K562 (cell line): ENCODE data around the gene DIPK1B. TPM values are rescaled to one million over a fixed set of nuclear protein-coding genes. Genes with fewer than 3 reads are reported as not detected.

Experiments used
- ATAC-seq: fragments of 200-7000 bp; cut with Tn5 transposase; 3 replicates; pipeline ENCODE4 v1.9.1; 2020; ENCODE audit warnings: moderate library complexity
- BruUV-seq: library from RNA; stranded (reverse); fragments of 400-500 nt; replicated peaks from 2 replicates; lab custom pipeline; 2021; lab: Mats Ljungman, UMichigan
- CTCF ChIA-PET: fragments of 300-600 bp; formaldehyde crosslinking; extraction: SDS; loops from one replicate; lab custom pipeline; 2021; ENCODE audit warnings: low intra/inter-chr PET ratio; lab: Yijun Ruan, JAX
- POLR2A ChIA-PET: fragments of 300-600, 350-650 bp; sonication (Branson Sonifier 250); formaldehyde crosslinking; extraction: SDS; loops from one replicate; lab custom pipeline; 2021; ENCODE audit warnings: antibody characterized with exemption, inconsistent platforms; lab: Yijun Ruan, JAX
- DNase-seq, 4 experiments: peaks; one replicate each; pipeline versions ENCODE4 v3.0.0 to v3.0.0-alpha.2; 2011 to 2018; ENCODE audit warnings: low spot score in 3 of 4, mixed read lengths in 3 of 4; ENCODE audit errors: extremely low read depth in 1 of 4
- FAIRE-seq: peaks from 2 replicates; lab custom pipeline; 2011; peaks lifted over from hg19 to GRCh38; lab: Jason Lieb, UNC
- H2AFZ ChIP-seq: 2 replicates; pipeline ENCODE4 v1.6.0; 2011; ENCODE audit warnings: low read depth, low read length, control low read depth, inconsistent platforms
- H3K27ac ChIP-seq: fragments of 200-600 bp; 3 replicates; pipeline ENCODE4 v1.8.0; 2011; ENCODE audit warnings: low read depth, mild to moderate bottlenecking, control low read depth, inconsistent platforms, low read length, moderate library complexity, mixed read lengths; ENCODE audit errors: extremely low read depth
- H3K27me3 ChIP-seq, 2 experiments: fragments of 300-600 bp in 1 of 2; 2 replicates in 1 of 2; 3 replicates in 1 of 2; pipeline versions ENCODE4 v1.6.0 to v1.8.0; 2011; ENCODE audit warnings: inconsistent platforms in 2 of 2, low read length in 2 of 2, mild to moderate bottlenecking in 1 of 2, mixed read lengths in 1 of 2, moderate library complexity in 1 of 2; ENCODE audit not compliant: control insufficient read depth in 2 of 2, insufficient read depth in 2 of 2
- H3K36me3 ChIP-seq: fragments of 300-600 bp; 3 replicates; pipeline ENCODE4 v1.8.0; 2011; ENCODE audit warnings: mild to moderate bottlenecking, low read length, inconsistent platforms; ENCODE audit not compliant: control insufficient read depth, insufficient read depth
- H3K4me1 ChIP-seq, 2 experiments: fragments of 200-600 bp in 1 of 2; replicated peaks in 1 of 2; 2 replicates in 1 of 2; 3 replicates in 1 of 2; pipeline versions ENCODE4 v1.5.1 to v1.8.0; 2011; ENCODE audit warnings: inconsistent platforms in 2 of 2, low read length in 2 of 2, mild to moderate bottlenecking in 1 of 2, mixed read lengths in 1 of 2, moderate library complexity in 1 of 2; ENCODE audit not compliant: control insufficient read depth in 2 of 2, insufficient read depth in 2 of 2
- H3K4me2 ChIP-seq: 2 replicates; pipeline ENCODE4 v1.6.1; 2011; ENCODE audit warnings: low read length, control low read depth, inconsistent platforms, mixed read lengths; ENCODE audit not compliant: insufficient read depth
- H3K4me3 ChIP-seq: fragments of 200-600 bp; sonication (generic), shearing (Covaris generic); 2 replicates; pipeline ENCODE4 v1.5.1; 2016; ENCODE audit warnings: control low read depth, inconsistent platforms
- H3K79me2 ChIP-seq: fragments of 200-600 bp; 3 replicates; pipeline ENCODE4 v1.8.0; 2011; ENCODE audit warnings: low read length, inconsistent platforms; ENCODE audit not compliant: control insufficient read depth, insufficient read depth
- H3K9ac ChIP-seq, 2 experiments: 2 replicates each; pipeline versions ENCODE4 v1.6.0 to v1.6.1; 2011; ENCODE audit warnings: low read depth in 2 of 2, low read length in 2 of 2, control low read depth in 1 of 2, inconsistent platforms in 1 of 2, mild to moderate bottlenecking in 1 of 2, mixed read lengths in 1 of 2; ENCODE audit not compliant: insufficient read depth in 1 of 2
- H3K9me1 ChIP-seq: one replicate; pipeline ENCODE4 v1.6.0; 2011; ENCODE audit warnings: inconsistent platforms, mild to moderate bottlenecking, low read length, moderate library complexity; ENCODE audit not compliant: control insufficient read depth, insufficient read depth
- H3K9me3 ChIP-seq: replicated peaks from 2 replicates; pipeline ENCODE4 v1.5.1; 2011; ENCODE audit warnings: low read depth, low read length, inconsistent platforms; ENCODE audit not compliant: control insufficient read depth, insufficient read depth
- H4K20me1 ChIP-seq: replicated peaks from 2 replicates; pipeline ENCODE4 v1.6.1; 2011; ENCODE audit warnings: low read length, inconsistent platforms, mixed read lengths; ENCODE audit not compliant: control insufficient read depth, insufficient read depth
- BCOR ChIP-seq: fragments of 450-650 bp; IDR thresholded peaks from 2 replicates; pipeline ENCODE4 v1.6.1; 2016
- CBFB ChIP-seq: sonication (generic); formaldehyde crosslinking; IDR thresholded peaks from 2 replicates; pipeline ENCODE4 v1.4.0; 2020; ENCODE audit warnings: mild to moderate bottlenecking, missing genetic modification reagents
- DIDO1 ChIP-seq: fragments of 450-650 bp; IDR thresholded peaks from 2 replicates; pipeline ENCODE4 v1.6.1; 2016; ENCODE audit warnings: low read depth, missing biosample characterization, missing genetic modification characterization
- EHMT2 ChIP-seq: fragments of 450-650 bp; IDR thresholded peaks from 2 replicates; pipeline ENCODE4 v1.6.1; 2018; ENCODE audit warnings: antibody characterized with exemption
- ZNF511 ChIP-seq: sonication (generic); formaldehyde crosslinking; IDR thresholded peaks from 2 replicates; pipeline ENCODE4 v1.8.0; 2022; ENCODE audit warnings: mild to moderate bottlenecking, missing genetic modification reagents
- WGBS: fragments of 100-300 bp; shearing (Covaris generic); methylation state at CpG from one replicate; pipeline ENCODE4 v1.1.6; 2016; ENCODE audit warnings: low coverage, mixed read lengths; ENCODE audit not compliant: insufficient coverage; ENCODE audit errors: missing lambda C conversion rate; 5-methylcytosine and 5-hydroxymethylcytosine counted together
- in situ Hi-C: fragments of 300-500 bp; cut with MboI; formaldehyde crosslinking; loops from 4 replicates; pipeline ENCODE4 v1.15.0; 2018; ENCODE audit warnings: inconsistent platforms, mixed read lengths
- intact Hi-C: fragments of 100-400 bp; cut with micrococcal nuclease; formaldehyde crosslinking; loops from 2 replicates; pipeline ENCODE4 v1.14.2; 2022
- polyA plus RNA-seq, 8 experiments: library from polyadenylated mRNA; depleted of rRNA in 4 of 8; stranded (reverse) in 5 of 8; unstranded in 3 of 8; fragments of >200 nt; fragmentation: Nextera tagmentation in 2 of 8; fragmentation: Illumina TruSeq in 1 of 8; extraction: Ambion mirVana in 2 of 8; extraction: Trizol in 1 of 8; gene quantifications; 2 replicates each; pipeline versions ENCODE4 v1.2.1 to v1.2.3, GENCODE V29; 2011 to 2014; ENCODE audit warnings: inconsistent platforms in 1 of 8, missing spikeins in 1 of 8
- total RNA-seq, 7 experiments: library from RNA; depleted of rRNA in 6 of 7; stranded (reverse); fragments of >200 nt in 6 of 7; fragmentation: Illumina TruSeq in 2 of 7; extraction: Trizol in 2 of 7; gene quantifications; 2 replicates each; pipeline versions ENCODE4 v1.2.1 to v1.2.3, GENCODE V29; 2011 to 2021; ENCODE audit warnings: low replicate concordance in 1 of 7

The DIPK1B gene
- total and polyA plus RNA-seq, 9 of the 15 experiments (the other 6 are each of a cell fraction or from before 2014, with no cell fraction given), result 0.08 to 22.3 (median 5.9) TPM

GRCh38 chr9:136688274-136689107 is 23.9 kb upstream of the DIPK1B start:
- POLR2A ChIA-PET, result interaction anchor here (1.7 to 2.1 kb wide), 2 partner anchors 12 to 16 kb away, joined by 7 to 10 read pairs; no protein-coding TSS in a partner anchor
- Histone ChIP-seq H3K9me3 (no peaks in the 10 kb centered on the region), H2AFZ (no peak overlapping the region), H3K27me3 (no peaks in the 10 kb centered on the region), H3K4me3 (no peak overlapping the region), H3K36me3 (peaks cover 19% of the 10 kb centered on the region; the same call in 1 of the 3 replicates), H3K4me1 (peaks cover 8 to 86% of the 10 kb centered on the region in 2 experiments; a peak in 4 of 5 replicates), H3K4me2 (no peak overlapping the region), H3K79me2 (peaks cover 37% of the 10 kb centered on the region), H3K9ac (peak overlapping the region in 1 of 2 experiments; percentile 89; a peak in 2 of 4 replicates), H3K9me1 (peaks cover 3% of the 10 kb centered on the region), H3K27ac (no peak overlapping the region), H4K20me1 (no peaks in the 10 kb centered on the region; the same call in 1 of the 2 replicates)
- no TSS peak for BruUV-seq
- ATAC-seq (no peak), FAIRE-seq (no peak), DNase-seq (no peak)
- in situ Hi-C loops, result no loop called here
- CTCF ChIA-PET, result interaction anchor here (0.6 kb wide), 1 partner anchor 198 kb away, joined by 3 read pairs; the partner anchor contains the start of gene TRAF2
- TF ChIP-seq EHMT2, result no peak
- 0 out of 2 replicates have a peak, but pooled peaks have one; percentile 1 for TF ChIP-seq CBFB (CRISPR knock-in tag)
- 70% methylated on average over 21 of the region's 21 CpGs for WGBS
- intact Hi-C loops, result no loop called here

GRCh38 chr9:136689108-136689460 is 23.3 kb upstream of the DIPK1B start:
- Histone ChIP-seq H4K20me1 (no peaks in the 10 kb centered on the region; the same call in 1 of the 2 replicates), H3K9me3 (no peaks in the 10 kb centered on the region), H3K36me3 (peaks cover 14% of the 10 kb centered on the region; the same call in 1 of the 3 replicates), H3K4me3 (no peak overlapping the region), H3K79me2 (peaks cover 31% of the 10 kb centered on the region), H3K27ac (no peak overlapping the region), H3K4me1 (peaks cover 14 to 86% of the 10 kb centered on the region in 2 experiments; a peak in 4 of 5 replicates), H3K9ac (no peak overlapping the region; a peak in 1 of 4 replicates), H2AFZ (no peak overlapping the region), H3K27me3 (no peaks in the 10 kb centered on the region), H3K4me2 (no peak overlapping the region), H3K9me1 (peaks cover 3% of the 10 kb centered on the region)
- DNase-seq, result no peak
- ChIA-PET CTCF (interaction anchor here (0.6 kb wide), 1 partner anchor 197 kb away, joined by 3 read pairs; the partner anchor contains the start of gene TRAF2), POLR2A (interaction anchor here (2.1 kb wide), 1 partner anchor 13 kb away, joined by 10 read pairs; no protein-coding TSS in a partner anchor)
- ATAC-seq, result no peak
- 22% methylated on average over 6 of the region's 7 CpGs for whole genome bisulfite sequencing
- TF ChIP-seq BCOR (peak; percentile 64; the same call in 1 of the 2 replicates), ZNF511 (CRISPR knock-in tag) (no peak), DIDO1 (no peak)
- in situ Hi-C loops, result no loop called here
- no TSS peak for BruUV-seq
- intact Hi-C loops, result no loop called here
- FAIRE-seq, result no peak
